ENCODE measurements around the gene CAND1.

CAND1 gene

GRCh38 chr12:67263471-67263870, 5.7 kb upstream of the CAND1 start:
- in situ Hi-C loops (cut with MboI; ENCODE audit: low sequenced_read_pairs, unreplicated experiment): no loop called here
- no peak for DNase-seq (ENCODE audit: low spot score)
- no peak for TF ChIP-seq CTCF (IDR thresholded peaks at IDR 0.05; ENCODE audit: borderline replicate concordance, control extremely low read depth, extremely low read depth, insufficient read depth, missing control alignments)

- peak; percentile 89 for DNase-seq (ENCODE audit: low spot score)
- TF ChIP-seq CTCF (IDR thresholded peaks at IDR 0.05; ENCODE audit: borderline replicate concordance, control extremely low read depth, extremely low read depth, insufficient read depth, missing control alignments): no peak
- in situ Hi-C loops (cut with MboI; ENCODE audit: low sequenced_read_pairs, unreplicated experiment): no loop called here
Measured at GRCh38 chr12:67268335-67268895, 743 bp upstream of the CAND1 start.

- in situ Hi-C loops (cut with MboI; ENCODE audit: low sequenced_read_pairs, unreplicated experiment): no loop called here
- no peak for TF ChIP-seq CTCF (IDR thresholded peaks at IDR 0.05; ENCODE audit: borderline replicate concordance, control extremely low read depth, extremely low read depth, insufficient read depth, missing control alignments)
- peak; percentile 38 for DNase-seq (ENCODE audit: low spot score)
Measured at GRCh38 chr12:67269633-67270573, 745 bp downstream of the CAND1 start.

- no peak for DNase-seq (ENCODE audit: low spot score)
- in situ Hi-C loops (cut with MboI; ENCODE audit: low sequenced_read_pairs, unreplicated experiment): no loop called here
Measured at GRCh38 chr12:67270622-67271021, 1.5 kb downstream of the CAND1 start.

GRCh38 chr12:67271976-67272375, 2.8 kb downstream of the CAND1 start:
- no peak for TF ChIP-seq CTCF (IDR thresholded peaks at IDR 0.05; ENCODE audit: borderline replicate concordance, control extremely low read depth, extremely low read depth, insufficient read depth, missing control alignments)
- in situ Hi-C loops (cut with MboI; ENCODE audit: low sequenced_read_pairs, unreplicated experiment): no loop called here
- DNase-seq (ENCODE audit: low spot score): no peak

More at GRCh38 chr12:67270622-67271021, 1.5 kb downstream of the CAND1 start:
- TF ChIP-seq CTCF (IDR thresholded peaks at IDR 0.05; ENCODE audit: borderline replicate concordance, control extremely low read depth, extremely low read depth, insufficient read depth, missing control alignments): no peak

- in situ Hi-C loops (cut with MboI; ENCODE audit: low sequenced_read_pairs, unreplicated experiment): no loop called here
- peak; percentile 24 for DNase-seq (ENCODE audit: low spot score)
- TF ChIP-seq CTCF (IDR thresholded peaks at IDR 0.05; ENCODE audit: borderline replicate concordance, control extremely low read depth, extremely low read depth, insufficient read depth, missing control alignments): no peak
Measured at GRCh38 chr12:67274186-67274585, 5.0 kb downstream of the CAND1 start.
